ENCODE measurements around the gene IFT122.

IFT122 gene

DNA sequence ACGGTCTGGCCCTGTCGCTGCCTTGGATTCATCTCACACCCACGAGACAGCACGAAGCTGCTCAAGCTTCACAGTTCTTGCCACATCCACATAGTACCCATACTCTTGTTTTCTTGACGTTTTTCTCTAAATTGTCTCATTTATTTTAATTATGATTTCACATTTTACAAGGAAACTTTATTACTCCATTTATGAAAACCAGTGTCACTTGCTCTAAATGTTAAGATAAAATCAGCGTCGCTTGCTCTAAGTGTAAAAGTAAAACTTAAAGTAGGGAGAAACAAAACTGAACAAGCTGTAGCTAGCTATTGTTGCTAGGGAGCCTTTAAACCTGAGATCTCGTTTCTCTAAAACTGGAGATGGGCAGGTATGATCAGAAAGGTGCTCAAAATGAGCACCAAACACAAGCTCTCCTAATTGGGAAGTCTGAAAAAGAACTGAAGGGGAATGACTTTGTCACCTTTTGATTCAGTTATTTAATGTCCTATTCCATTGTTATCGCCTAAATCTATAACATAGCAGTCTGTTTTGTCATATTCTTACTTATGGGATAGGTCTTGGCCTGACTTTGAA is 680 bp downstream of the IFT122 start:
- no peak for DNase-seq

DNA sequence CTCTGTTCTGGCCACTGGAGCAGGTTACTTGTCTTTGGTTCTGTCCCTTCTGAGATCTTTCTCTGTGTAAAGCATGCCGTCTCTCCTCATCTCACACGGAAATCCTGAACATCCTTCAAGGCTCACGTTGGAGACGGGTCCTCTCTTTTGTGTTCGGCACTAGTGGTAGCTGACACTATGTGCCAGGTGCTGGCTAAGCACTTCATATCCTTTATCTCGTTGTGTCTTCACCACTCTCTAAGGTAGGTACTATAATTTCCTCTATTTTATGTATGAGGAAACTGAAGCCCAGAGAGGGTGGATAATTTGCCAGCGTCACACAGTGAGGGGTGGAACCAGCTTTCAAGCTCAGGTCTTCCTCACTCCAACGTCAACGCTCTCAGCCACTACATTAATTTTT is 1.2 kb downstream of the IFT122 start:
- no peak for DNase-seq

DNA sequence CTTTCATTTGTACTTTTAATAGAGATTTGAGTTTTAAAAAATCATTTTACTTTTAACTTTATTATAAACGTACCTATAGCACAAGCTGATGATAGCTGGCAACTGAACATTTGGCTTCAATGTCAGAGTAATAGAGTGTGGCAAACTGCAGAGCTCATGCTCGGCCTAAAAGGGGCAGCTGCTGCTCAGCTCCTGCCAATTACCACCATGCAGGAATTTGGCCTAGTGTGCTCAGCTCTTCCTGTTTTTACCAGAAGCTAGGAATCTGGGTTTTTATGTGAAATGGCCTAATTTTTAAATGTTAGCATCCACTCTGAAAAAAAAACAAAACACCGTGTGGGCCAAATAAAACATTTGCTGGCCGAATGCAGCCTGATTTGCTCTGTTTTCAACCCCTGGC is 1.8 kb downstream of the IFT122 start:
- DNase-seq: no peak

DNA sequence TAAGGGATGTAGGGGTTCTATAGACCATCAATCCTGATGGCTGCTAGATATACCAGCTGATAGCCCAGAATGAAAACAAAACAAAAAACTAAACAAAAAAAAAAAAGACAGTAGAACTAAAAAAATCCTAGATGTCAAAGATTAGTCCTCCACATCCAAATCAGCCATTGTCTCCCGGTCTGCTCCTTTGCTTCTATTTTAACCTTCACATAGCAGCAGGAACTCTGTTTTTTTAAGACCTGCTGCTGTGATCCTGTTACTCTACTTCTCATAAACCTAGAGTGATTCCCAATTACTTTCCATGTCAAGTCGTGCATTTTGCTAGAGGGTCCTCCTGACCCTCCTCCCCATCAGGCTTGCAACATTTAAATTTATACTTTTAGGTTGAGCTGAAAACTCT is 2.5 kb downstream of the IFT122 start:
- no peak for DNase-seq

DNA sequence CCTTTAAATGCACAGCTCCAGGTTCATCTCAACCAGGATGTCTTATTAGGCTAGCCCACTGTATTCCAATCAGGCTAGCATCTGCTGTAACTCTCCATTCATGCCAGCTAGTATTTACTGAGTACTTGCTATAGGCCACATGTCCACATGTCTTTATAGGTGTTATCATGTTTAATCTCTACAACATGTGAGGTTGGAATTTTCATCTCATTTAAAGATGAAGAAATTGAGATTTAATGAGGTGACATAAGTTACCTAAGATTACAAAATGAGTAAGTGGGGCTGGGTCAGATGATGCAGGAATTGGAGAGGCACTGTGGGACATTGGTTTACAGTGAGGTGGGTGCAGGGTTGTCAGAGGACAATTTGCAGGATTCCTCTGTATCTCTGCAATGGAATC is 2.9 kb downstream of the IFT122 start:
- no peak for DNase-seq

GRCh38 chr3:129445471-129445870 is 5.4 kb downstream of the IFT122 start:
- DNase-seq: no peak

- no peak for DNase-seq
These were observed 6.9 kb downstream of the IFT122 start for GRCh38 chr3:129446926-129447325.

DNA sequence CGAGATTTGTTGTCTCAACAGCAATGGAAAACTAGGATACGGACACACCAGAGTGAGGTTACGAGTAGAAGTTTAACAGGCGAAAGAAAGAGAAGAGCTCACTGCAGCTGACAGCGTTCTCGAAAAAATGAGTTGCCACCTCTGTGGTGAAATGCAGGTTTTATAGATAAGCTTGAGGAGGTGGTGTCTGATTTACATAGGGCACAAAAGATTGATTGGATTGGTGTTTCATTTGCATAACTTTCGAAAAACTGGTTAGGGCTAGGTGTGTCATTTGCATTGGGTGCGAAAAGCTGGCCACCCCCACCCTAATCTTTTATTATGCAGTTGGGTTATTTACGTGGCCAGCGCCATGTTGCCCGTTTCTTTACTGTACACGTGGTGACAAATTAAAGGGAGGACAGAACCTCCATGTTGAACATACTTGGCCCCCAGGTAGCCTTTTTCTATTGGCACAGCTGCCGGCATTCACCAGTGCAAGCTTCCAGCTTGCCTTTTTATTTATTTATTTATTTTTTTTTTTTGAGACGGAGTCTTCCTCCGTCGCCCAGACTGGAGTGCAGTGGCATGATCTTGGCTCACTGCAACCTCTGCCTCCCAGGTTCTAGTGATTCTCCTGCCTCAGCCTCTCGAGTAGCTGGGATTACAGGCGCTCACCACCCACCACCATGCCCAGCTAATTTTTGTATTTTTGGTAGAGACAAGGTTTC is 8.3 kb downstream of the IFT122 start:
- DNase-seq: no peak

DNA sequence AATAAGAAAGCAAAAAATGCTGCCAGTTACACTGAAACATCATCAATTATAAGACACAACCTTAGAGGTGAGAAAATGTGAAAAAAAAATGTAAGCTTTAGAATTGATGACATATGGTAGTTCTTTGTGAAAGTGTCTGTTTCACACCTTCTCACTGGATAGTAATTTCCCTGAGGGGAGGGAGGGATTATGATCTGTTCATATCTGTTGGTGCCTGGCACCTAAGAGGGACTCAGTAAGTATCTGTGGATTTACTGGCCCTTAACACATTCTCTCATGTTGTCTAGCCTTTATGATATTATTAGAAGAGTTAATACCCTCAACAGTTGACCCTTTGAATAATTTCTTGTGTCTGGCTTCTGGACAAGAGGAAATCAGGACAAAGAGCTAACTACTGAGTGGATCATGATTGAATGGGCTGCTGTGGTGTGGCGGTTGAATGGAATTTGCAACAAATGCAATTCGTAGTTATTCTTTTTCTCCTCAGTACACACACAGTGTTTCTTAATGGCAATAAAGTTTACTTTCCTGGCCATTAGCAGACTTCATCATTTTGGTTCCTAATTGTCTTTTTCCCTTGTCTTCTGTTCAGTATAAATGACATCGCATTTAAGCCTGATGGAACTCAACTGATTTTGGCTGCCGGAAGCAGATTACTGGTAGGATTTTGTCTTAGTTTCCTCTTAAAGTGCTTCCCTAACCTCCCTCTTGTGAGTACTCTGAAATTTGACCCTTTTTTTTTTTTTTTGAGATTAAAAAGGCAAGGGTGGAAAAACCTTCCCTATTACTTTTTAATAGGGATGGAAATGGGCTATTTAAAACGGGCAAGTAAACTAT is 9.5 kb downstream of the IFT122 start:
- no peak for DNase-seq

DNA sequence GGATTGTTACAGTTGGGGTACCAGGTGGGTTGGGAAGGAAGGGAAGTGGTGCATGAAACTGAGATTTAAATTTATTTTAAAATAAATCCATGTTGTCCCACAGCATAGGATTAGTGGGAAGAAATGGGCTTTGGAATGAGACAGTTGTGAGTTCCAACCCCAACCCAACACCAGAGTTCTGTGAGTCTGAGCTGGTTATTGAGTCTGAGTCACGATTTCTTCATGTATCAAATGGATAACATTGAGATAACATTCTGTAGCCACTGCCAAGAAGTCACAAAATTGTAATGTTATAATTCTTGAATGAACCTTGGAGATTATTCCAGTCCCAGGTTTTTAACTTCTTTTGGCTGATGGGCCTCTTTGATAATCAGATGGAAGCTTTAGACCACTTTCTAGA is 13.7 kb downstream of the IFT122 start:
- no peak for DNase-seq

GRCh38 chr3:129460155-129460554 is 20.1 kb downstream of the IFT122 start:
- DNase-seq: no peak

DNA sequence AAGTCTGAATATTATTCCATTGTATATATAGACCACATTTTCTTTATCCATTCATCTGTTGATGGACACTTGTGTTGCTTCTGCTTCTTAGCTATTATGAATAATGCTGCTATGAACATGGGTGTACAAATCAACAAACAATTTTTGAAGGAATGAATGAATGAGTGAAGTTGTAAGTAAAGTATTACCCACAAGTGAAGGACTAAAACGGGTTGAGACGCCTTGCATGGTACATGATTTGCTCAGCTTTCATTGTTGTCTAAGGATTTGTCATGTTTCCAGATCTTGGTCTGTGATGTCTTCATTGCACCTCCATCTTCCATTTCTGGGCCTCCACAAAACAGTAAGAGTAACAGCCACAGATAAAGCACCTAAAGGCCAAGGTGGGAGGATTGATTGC is 20.5 kb downstream of the IFT122 start:
- DNase-seq: no peak

DNA sequence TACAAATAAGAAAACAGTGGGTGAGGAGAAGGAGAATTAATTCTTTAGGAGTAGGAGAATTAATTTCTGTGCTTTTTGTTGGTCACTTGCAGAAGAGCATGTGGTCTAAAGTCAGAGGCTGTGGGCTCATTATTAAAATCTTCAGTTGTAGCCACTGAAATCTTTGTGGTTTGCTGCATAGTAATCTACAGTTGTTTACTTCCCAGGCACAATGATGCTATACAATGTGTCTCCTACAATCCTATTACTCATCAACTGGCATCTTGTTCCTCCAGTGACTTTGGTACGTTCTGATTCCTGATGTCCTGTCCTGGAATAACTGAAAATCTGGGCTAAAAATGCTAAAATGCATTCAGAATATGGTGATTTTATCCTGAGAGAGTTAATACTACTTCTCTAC is 21.0 kb downstream of the IFT122 start:
- DNase-seq: no peak

DNA sequence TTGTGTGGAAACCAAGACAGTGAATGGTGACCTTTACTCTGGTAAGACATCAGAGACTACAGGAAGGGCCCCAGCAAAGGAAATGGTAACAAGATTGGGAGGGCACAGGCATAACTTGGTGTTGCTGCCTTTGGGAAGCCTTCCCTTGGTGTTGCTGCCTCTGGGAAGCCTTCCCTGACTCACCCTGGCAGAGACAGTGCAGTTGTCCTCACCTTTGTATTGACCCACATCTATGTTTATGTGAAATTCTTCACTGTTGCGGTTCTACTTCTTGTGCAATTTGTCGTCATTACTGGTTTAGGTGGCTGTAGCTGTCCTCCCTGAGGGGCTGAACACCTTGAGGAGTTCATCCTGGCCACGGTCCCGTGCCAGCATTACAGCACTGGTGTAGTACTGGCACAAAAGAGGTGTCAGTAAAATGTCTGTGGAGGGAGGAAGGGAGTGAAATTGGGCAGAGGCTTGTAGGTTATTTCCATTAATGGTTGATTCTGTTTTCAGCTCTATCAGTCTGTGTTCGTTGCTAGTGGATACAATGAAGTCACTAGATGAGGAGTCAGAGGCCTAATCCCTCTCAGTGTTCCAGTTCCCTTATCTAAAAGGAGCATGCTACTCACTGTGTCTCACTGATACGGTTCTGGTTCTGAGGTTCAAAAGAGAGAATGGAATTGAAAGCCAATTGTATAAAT is 21.6 kb downstream of the IFT122 start:
- no peak for DNase-seq

DNA sequence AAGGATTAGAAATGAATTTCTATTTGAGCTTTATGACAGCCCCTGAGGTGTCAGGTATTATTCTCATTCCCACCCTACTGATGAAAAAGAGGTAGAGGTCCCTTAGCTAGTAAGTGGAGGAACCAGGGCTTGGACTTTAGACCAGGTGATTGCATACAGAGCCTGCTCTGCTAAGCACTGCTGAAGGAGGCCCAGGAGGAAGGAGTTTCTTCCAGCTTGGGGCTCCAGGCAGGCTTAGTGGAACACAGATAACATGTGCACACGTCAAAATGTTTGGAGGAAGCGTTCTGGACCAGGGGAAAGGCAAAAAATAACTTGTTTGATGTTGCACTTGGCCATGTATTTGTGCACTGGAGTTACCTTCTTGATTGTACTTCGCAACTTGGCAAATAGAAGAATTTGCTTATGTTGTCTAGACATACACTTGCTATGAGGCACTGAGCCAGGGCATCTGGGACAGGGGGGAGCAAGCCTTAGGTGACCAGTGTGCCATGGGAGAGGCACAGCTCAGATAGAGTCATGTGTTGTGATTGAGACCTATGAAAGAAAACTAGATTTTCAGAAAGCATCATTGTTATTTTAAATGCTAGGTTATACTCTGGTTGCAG is 22.4 kb downstream of the IFT122 start:
- no peak for DNase-seq

DNA sequence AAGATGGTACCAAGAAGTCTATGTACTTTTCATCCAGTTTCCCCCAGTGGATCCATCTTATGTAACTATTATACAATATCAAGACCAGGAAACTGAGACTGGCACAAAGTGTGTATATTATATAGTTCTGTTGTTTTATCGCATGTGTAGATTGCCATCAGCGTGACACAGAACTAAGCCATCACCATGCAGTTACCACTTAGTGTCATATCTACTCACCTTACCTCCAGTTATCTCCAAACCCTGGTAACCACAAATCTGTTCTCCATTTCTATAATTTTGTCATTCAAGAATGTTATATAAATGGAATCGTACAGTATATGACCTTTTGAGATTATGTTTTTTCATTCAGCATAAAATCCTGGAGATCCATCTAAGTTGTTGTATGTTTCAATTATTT is 23.1 kb downstream of the IFT122 start:
- DNase-seq: no peak

- DNase-seq: no peak
These were observed 23.7 kb downstream of the IFT122 start for GRCh38 chr3:129463716-129464115.

DNA sequence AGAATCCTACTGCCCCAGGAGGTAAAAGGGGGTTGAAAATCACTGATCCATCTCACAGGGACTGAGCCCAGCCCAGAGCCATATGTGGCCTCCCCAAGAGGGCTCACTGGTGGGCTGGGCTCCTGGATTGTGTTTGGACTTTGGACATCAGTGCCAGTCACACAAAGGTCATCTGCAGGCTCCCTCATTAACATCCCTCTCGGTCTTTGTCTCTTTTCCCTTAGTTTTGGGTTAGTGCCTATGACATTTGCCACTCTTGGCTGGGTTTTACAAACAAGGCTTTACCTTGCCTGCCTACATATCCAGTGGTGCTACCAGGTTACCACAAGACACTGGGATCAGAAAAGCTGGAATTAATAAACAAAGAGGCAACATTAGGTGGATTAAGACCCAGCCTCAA is 27.9 kb downstream of the IFT122 start:
- DNase-seq: no peak

GRCh38 chr3:129469026-129469425 is 29.0 kb downstream of the IFT122 start:
- no peak for DNase-seq

GRCh38 chr3:129470861-129471260 is 30.8 kb downstream of the IFT122 start:
- DNase-seq: no peak

DNA sequence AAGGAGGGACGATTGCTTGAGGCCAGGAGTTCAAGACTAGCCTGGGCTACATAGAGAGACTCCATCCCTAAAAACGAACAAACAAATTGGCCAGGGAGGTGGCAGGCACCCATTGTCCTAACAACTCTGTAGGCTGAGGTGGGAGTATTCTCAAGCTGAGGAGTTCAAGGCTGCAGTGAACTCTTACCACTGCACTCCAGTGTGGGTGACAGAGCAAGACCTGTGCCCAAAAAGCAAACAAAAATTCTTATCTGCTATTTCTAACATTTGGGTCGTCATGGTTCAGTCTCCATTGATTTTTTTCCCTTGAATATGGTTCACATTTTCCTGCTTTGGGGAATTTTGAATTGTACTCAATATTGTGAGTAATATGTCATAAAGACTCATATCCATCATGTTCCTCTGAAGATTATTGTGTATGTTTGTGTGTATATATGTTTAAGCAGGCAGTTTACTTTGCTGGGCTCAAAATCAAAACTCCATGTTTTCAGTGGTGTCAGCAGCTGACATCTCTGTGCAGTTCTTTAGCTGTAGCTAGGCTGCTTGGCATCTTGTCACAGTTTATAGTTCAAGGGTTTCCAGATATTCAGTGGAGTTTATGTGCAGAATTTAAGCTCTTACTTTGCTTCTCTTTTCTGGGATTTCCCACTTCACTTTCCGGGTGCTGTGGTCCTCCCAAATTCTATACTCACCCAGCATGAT is 33.2 kb downstream of the IFT122 start:
- DNase-seq: no peak

DNA sequence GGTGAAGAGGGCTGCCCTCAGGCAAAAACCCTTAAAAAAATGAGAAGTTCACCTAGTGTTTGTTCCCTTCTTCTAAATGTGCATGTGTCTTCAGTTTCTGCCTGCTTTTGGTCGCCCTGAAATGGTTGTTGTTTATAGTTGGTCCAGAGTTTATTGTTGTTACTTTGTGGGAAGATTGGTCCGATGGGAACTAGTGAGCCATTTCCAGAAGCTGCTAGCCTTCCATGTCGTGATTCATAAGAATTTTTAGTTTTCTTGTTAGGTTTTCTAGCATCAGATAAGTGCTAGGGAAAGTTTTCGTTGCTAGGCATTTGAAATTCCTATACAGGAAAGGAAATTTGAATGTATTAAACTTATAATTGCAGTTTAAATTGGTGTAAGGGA is 33.7 kb downstream of the IFT122 start:
- no peak for DNase-seq
